SU-DHL-6 (cell line): ENCODE measurements around the gene VASN.

Source experiments
- H2AFZ ChIP-seq: fragments of 200-600 bp; sonication (generic); 2 replicates; pipeline ENCODE4 v1.6.1; 2014; ENCODE audit warnings: low read depth, mild to moderate bottlenecking, moderate library complexity, mixed read lengths, antibody characterized with exemption, low read length; ENCODE audit not compliant: severe bottlenecking
- H3F3A ChIP-seq: fragments of 200-600 bp; shearing (Covaris generic); 2 replicates; pipeline ENCODE4 v1.6.0; 2016; ENCODE audit warnings: antibody characterized with exemption, mild to moderate bottlenecking; ENCODE audit not compliant: insufficient read depth
- H3K27ac ChIP-seq: fragments of 200-600 bp; sonication (generic); 2 replicates; pipeline ENCODE4 v1.5.1; 2016; ENCODE audit warnings: low read depth, mild to moderate bottlenecking, low read length, moderate library complexity, mixed read lengths
- H3K27me3 ChIP-seq: fragments of 200-600 bp; sonication (generic), shearing (Covaris generic); 2 replicates; pipeline ENCODE4 v1.6.0; 2014; ENCODE audit warnings: mild to moderate bottlenecking, low read length
- H3K36me3 ChIP-seq: fragments of 200-600 bp; sonication (generic); 2 replicates; pipeline ENCODE4 v1.6.1; 2014; ENCODE audit warnings: mild to moderate bottlenecking, low read length, mixed read lengths
- H3K4me2 ChIP-seq: fragments of 300-600, 200-600 bp; shearing (Covaris generic), sonication (generic); 2 replicates; pipeline ENCODE4 v1.6.0; 2014; ENCODE audit warnings: low read length, low read depth, mild to moderate bottlenecking; ENCODE audit not compliant: poor library complexity, severe bottlenecking
- H3K4me3 ChIP-seq: fragments of 200-600 bp; sonication (generic); 2 replicates; pipeline ENCODE4 v1.5.1; 2014; ENCODE audit warnings: antibody characterized with exemption, low read length, mild to moderate bottlenecking, mixed read lengths; ENCODE audit not compliant: insufficient read depth, poor library complexity, severe bottlenecking
- H3K79me2 ChIP-seq: fragments of 200-600 bp; sonication (generic); 2 replicates; pipeline ENCODE4 v1.6.1; 2014; ENCODE audit warnings: mild to moderate bottlenecking, low read length, moderate library complexity; ENCODE audit not compliant: insufficient read depth
- H3K9ac ChIP-seq: fragments of 200-600 bp; sonication (generic); 2 replicates; pipeline ENCODE4 v1.7.0; 2014; ENCODE audit warnings: mild to moderate bottlenecking, low read length
- H3K9me2 ChIP-seq: fragments of 200-600 bp; sonication (generic); replicated peaks from 2 replicates; pipeline ENCODE4 v1.6.1; 2014; ENCODE audit warnings: low read length; ENCODE audit not compliant: insufficient read depth
- H3K9me3 ChIP-seq: fragments of 200-600 bp; sonication (generic); 2 replicates; pipeline ENCODE4 v1.6.1; 2014; ENCODE audit warnings: low read length, mixed read lengths; ENCODE audit not compliant: insufficient read depth
- H4K20me1 ChIP-seq: fragments of 200-600 bp; sonication (generic); 2 replicates; pipeline ENCODE4 v1.6.1; 2014; ENCODE audit warnings: low read depth, mild to moderate bottlenecking, antibody characterized with exemption, low read length, moderate library complexity, mixed read lengths
- CTCF ChIP-seq: fragments of 200-600 bp; sonication (generic); IDR thresholded peaks from one replicate; pipeline ENCODE4 v1.5.1; 2017; ENCODE audit warnings: antibody characterized with exemption, mild to moderate bottlenecking, low read length, moderate library complexity; ENCODE audit not compliant: insufficient read depth, poor library complexity, severe bottlenecking
- EZH2phosphoT487 ChIP-seq: fragments of 200-600 bp; sonication (generic), shearing (Covaris generic); conservative IDR thresholded peaks from 2 replicates; pipeline ENCODE4 v1.6.1; 2018; ENCODE audit warnings: mild to moderate bottlenecking, antibody characterized with exemption, low read length, moderate library complexity, mixed read lengths

VASN gene

DNA sequence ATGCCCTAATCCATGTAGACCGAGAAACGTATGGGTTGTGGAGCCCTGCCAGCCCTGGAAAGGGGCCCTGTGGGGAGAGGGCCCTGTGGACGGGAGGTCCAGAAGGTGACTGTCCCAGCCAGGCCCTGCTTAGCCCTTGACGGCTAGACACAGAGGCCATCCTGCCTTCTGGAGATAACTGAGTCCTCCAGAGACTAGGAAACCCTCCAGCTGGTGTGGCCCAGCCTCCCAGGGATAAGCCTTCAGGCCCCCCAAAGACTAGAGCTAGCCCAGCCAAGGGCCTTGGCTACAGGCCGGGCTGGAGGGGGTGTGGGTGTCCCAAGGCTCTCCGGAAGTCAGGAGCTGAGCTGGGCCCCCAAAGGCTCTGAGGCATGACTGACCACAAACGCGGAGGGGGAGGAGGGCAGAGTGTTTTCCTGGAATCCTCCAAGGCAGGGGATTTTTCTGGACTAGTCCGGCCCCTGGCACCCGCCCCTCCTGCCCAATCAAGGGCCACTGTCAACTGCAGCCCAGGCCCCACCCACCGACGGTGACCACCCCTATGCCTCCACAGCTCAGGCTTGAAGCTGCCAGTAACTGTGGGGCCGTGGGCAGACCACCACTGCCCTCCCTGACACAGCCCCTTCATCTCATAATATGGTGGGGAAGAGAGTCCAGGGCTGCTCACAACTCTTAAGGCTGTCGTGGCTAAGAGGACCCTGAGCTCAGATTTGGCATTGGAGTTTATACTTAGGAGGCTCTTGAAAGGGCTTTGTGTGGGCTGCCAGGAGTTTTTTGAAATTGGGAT, 885 bp upstream of the VASN start:
- peaks cover 3% of the 10 kb centered on the region; the same call in 1 of the 2 replicates for H4K20me1 ChIP-seq
- H3K4me3 ChIP-seq = no peak overlapping the region
- no peak overlapping the region for H3K27ac ChIP-seq
- H3K9ac ChIP-seq = no peak overlapping the region
- H3F3A ChIP-seq = no peaks in the 10 kb centered on the region
- H3K36me3 ChIP-seq = no peaks in the 10 kb centered on the region
- TF ChIP-seq EZH2phosphoT487 = no peak
- no peak for TF ChIP-seq CTCF
- H3K27me3 ChIP-seq = no peaks in the 10 kb centered on the region
- H3K4me2 ChIP-seq = no peak overlapping the region
- no peak overlapping the region for H2AFZ ChIP-seq
- H3K79me2 ChIP-seq = no peaks in the 10 kb centered on the region
- H3K9me2 ChIP-seq = no peaks in the 10 kb centered on the region
- no peaks in the 10 kb centered on the region for H3K9me3 ChIP-seq

DNA sequence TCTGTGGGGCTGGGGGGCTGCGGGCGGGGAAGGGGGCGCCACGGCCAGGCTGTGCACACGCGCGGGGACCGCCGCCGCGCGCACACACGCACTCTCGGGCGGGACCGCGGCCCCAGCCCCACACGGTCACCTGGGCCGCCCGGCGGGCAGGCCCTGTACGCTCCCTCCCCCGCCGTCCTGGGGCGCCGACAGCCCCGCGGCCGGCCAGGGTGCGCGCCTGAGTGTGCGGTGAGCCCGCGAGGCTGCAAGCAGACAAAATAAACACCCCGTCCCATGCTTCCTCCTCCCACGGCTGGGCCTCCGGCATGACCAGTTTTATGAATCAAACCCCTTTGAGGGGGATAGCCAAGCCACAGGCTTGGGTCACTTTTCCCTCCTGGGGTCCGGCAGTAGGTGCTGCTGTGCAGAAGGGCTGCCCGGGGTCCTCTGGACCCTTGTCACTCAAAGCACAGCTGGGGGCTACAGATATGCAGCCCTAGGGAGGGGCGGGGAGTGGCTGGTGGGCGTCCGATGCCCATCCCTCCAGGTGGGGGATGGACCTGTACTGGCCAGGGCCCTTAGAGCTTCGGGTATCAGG, 441 bp downstream of the VASN start:
- Histone ChIP-seq H3K4me2 (peak overlapping the region; percentile 32), H3K9ac (peak overlapping the region; percentile 11; the same call in 1 of the 2 replicates), H3K27ac (no peak overlapping the region)

GRCh38 chr16:4372578-4373355, 1.1 kb downstream of the VASN start:
- no peaks in the 10 kb centered on the region for H3F3A ChIP-seq
- no peaks in the 10 kb centered on the region for H3K79me2 ChIP-seq
- no peak overlapping the region for H3K4me3 ChIP-seq
- no peaks in the 10 kb centered on the region for H3K9me2 ChIP-seq
- peak overlapping the region; percentile 32 for H3K4me2 ChIP-seq
- H3K9ac ChIP-seq = no peak overlapping the region
- H3K36me3 ChIP-seq = no peaks in the 10 kb centered on the region
- no peaks in the 10 kb centered on the region for H3K9me3 ChIP-seq
- H3K27ac ChIP-seq = no peak overlapping the region
- H4K20me1 ChIP-seq = peaks cover 3% of the 10 kb centered on the region; the same call in 1 of the 2 replicates
- TF ChIP-seq EZH2phosphoT487 (no peak), CTCF (no peak)
- no peaks in the 10 kb centered on the region for H3K27me3 ChIP-seq
- H2AFZ ChIP-seq = no peak overlapping the region

More for the DNA sequence above, 441 bp downstream of the VASN start:
- no peak overlapping the region for H2AFZ ChIP-seq
- H4K20me1 ChIP-seq = peaks cover 3% of the 10 kb centered on the region; the same call in 1 of the 2 replicates
- H3K79me2 ChIP-seq = no peaks in the 10 kb centered on the region
- H3F3A ChIP-seq = no peaks in the 10 kb centered on the region
- H3K4me3 ChIP-seq = no peak overlapping the region
- no peaks in the 10 kb centered on the region for H3K9me2 ChIP-seq
- TF ChIP-seq EZH2phosphoT487 (no peak), CTCF (no peak)
- no peaks in the 10 kb centered on the region for H3K27me3 ChIP-seq
- no peaks in the 10 kb centered on the region for H3K36me3 ChIP-seq
- H3K9me3 ChIP-seq = no peaks in the 10 kb centered on the region
